GM18951 (cell line): ENCODE data around the gene NBAS.

Experiments
- POLR2A ChIP-seq: IDR thresholded peaks from 4 replicates; pipeline ENCODE4 v1.6.1; 2011; ENCODE audit warnings: mild to moderate bottlenecking; ENCODE audit not compliant: insufficient read length, insufficient read depth; ENCODE audit errors: extremely low read depth
- in situ Hi-C: fragments of 300-500 bp; cut with MboI; formaldehyde crosslinking; loops from one replicate; pipeline ENCODE4 v1.12.0; 2022; ENCODE audit warnings: low sequenced_read_pairs, mixed read lengths, inconsistent platforms; ENCODE audit not compliant: unreplicated experiment

NBAS gene

GRCh38 chr2:15596350-15596749, 35.2 kb upstream of the NBAS start:
- in situ Hi-C loops = no loop called here
- no peak for TF ChIP-seq POLR2A

DNA sequence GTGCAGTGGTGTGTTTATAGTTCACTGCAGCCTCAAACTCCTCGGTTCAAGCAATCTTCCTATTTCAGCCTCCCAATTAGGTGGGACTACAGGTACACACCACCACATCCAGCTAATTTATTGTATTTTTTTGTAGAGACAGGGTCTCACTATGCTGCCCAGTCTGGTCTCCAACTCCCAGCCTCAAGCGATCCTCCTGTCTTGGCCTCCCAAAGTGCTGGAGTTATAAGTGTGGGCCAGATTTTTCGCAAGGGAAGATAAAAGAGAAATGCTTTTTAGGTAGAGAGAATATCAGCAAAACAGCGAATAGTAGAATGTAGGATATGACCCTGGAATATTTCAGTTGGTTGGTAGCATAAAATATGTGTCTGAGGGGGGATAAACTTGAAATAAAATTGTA, 34.8 kb upstream of the NBAS start:
- in situ Hi-C loops = no loop called here
- no peak for TF ChIP-seq POLR2A

DNA sequence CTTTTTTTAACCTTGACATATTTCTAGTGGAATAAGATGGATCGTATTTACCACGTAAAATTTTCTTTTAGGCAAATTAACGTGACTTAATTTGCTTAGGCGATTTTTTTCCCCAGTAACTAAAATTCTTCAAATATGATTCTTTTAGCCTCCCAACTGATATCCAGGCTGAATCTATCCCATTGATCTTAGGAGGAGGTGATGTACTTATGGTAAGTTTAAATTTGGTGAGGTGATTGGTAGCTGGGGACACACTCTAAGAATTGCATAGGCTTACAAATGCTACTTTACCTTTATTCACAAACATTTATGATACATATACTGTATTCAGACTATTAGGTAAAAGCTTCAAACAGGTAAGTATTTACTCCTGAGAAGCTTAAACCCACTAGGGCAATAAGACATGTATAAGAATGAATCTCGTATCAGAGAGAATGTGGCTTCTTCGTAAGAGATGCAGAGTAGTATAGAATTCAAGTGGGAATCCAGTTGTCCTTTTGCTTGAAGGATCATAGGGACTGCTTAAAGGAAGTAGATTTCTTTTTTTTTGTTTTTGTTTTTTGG, 34.3 kb upstream of the NBAS start:
- in situ Hi-C loops = no loop called here
- no peak for TF ChIP-seq POLR2A

DNA sequence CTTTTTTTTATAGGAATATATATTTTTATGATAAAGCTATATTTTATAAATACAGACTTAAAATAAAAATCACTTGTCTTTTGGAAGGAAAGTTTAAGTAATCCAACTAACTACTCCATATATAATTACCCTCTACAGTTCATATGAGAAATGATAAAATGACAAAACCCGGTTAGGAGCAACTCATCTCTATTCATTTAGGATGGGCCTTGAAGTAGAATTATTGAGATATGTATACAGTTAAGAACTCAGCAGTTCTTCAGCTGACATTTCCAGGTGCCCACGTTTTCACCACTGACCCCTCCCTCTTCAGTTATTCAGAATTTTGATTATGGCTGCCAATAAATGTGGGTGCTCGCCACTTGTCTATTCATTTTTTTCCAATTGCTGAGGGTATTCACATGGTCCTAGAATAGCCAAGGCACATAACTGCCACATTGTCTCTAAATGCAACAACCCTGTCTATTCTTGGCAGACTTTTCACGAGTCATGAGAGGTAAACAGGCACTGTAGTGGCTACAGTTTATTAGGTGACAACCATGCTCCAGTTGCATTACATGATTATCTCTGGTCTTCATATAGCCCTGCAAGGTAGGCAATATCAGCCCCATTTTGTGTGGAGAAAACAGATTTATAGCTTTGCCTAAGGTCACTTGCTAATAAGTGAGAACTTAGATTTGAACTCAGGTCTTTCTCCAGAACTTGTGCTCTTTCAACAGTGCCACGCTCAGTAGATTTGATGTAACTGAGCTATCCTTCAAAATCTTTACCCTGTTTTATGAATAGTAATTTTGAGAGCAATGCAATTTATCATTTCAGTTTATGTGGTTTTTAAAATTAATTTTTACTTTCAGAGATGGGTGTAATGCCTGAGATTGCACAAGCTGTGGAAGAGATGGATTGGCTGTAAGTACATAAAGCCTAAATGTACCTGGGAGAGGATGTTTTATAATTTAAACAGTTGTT, 33.4 kb upstream of the NBAS start:
- in situ Hi-C loops = no loop called here

DNA sequence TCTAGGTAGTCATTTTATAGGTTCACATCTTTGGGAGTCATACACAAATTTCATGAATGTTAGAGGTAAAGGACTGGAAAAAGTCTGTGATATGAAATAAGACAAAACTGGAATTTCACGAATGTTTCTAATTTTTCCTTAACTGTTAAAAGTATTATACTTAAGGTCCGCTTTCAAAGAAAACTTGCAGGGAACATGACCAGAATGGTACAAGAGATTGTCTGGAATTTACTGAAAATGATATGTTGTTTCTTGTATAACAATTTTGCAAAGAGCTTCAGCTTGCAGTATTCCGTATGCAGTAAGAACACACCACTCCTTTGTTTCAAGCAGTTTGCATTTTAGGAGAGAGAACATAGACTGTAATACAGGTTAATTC, 32.2 kb upstream of the NBAS start:
- no peak for TF ChIP-seq POLR2A
- in situ Hi-C loops = no loop called here

More for the DNA sequence above, 33.4 kb upstream of the NBAS start:
- no peak for TF ChIP-seq POLR2A

DNA sequence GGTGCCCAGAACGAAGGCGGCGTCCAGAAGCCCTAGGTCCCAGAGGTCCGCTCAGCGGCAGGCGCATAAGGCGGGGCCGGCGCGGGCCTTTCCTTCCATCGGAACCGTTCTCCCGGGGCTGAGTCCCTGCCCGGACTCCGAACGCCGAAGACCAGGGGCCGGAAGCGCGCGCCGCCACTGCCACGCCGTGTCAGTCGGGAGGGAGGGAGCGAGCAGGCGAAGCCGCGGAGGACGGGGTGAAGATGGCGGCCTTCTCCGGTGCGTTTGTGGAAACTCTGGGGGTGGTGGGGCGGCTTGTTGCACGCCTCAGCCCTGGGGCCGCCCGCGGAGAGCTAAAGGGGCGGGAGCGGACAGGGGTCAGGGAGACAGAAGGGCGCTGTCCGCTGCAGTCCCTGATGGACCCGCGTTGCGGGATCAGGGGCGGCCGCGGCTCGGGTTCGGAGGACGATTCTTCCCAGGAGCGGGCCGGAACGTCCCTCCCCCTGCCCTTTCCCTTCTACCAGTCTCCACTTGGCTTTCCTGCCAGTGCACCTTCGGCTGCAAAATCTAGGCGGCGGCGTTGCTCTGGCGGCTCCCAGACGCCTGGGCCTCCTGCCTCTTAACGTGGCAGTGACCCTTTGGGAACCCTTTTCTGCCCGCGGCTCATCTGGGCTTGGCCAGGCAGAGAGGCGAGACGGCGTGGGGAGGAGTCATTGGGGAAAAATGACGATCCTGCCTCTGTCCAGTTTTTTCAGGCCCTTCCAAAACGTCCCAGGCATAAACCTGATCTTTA, 30.7 kb upstream of the NBAS start, which contains the start of gene DDX1:
DDX1 (plus strand) TSS at position 177 of the 772 bp plus-strand sequence; CDS start at position 243, 66 bp downstream.
- TF ChIP-seq POLR2A = peak; percentile 90
- in situ Hi-C loops = no loop called here

GRCh38 chr2:15591373-15591691, 30.2 kb upstream of the NBAS start:
- in situ Hi-C loops = no loop called here
- TF ChIP-seq POLR2A = no peak

DNA sequence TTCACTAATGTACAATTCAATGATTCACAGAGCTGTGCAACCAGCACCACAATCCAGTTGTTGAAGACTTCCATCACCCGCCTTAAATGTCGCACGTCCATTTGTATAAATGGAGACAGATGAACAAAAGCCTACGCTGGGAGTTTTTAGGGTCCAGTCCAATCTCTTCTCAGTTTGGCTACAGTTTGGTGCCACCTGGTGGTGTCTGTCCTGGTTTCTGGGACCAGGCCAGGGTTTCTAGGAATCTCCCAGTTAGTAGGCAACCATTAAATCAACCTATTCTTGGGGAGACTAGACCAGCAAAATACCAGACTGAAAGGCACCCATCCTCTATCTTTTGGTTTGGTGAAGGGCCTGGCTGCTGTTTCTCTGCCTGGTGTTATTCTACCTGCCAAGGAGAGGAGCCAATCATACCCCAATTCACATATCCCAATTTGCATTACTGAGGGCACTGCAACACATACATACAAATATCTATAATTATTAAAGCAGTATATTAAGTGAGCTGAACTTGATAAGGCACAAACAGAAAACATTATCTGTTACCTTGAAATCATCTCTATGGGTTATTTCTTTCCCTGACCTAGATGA, 27.3 kb upstream of the NBAS start:
- in situ Hi-C loops = no loop called here
- no peak for TF ChIP-seq POLR2A

- in situ Hi-C loops = no loop called here
- no peak for TF ChIP-seq POLR2A
Observed at GRCh38 chr2:15584767-15585469, 23.8 kb upstream of the NBAS start.

GRCh38 chr2:15584316-15584715, 23.2 kb upstream of the NBAS start:
- in situ Hi-C loops = no loop called here
- no peak for TF ChIP-seq POLR2A

- in situ Hi-C loops = no loop called here
- TF ChIP-seq POLR2A = no peak
Observed at GRCh38 chr2:15583826-15584225, 22.7 kb upstream of the NBAS start.

- in situ Hi-C loops = no loop called here
- no peak for TF ChIP-seq POLR2A
Observed at GRCh38 chr2:15582710-15583357, 21.7 kb upstream of the NBAS start.
